GM23338 (cell line): ENCODE results near the gene BMAL1.

Source experiments
- POLR2AphosphoS5 ChIP-seq: IDR thresholded peaks from 2 replicates; pipeline ENCODE4 v1.6.1; 2016; ENCODE audit warnings: antibody characterized with exemption, low read depth
- TF ChIP-seq, protein P1 (sequence below), 2 experiments: fragments of 200-600 bp in 1 of 2; sonication (generic) in 1 of 2; conservative IDR thresholded peaks; 2 replicates each; pipeline versions ENCODE4 v1.5.1 to v1.6.1; 2016 to 2017; ENCODE audit warnings: antibody characterized with exemption in 2 of 2, low read depth in 2 of 2, mild to moderate bottlenecking in 2 of 2, moderate library complexity in 1 of 2

DNA sequence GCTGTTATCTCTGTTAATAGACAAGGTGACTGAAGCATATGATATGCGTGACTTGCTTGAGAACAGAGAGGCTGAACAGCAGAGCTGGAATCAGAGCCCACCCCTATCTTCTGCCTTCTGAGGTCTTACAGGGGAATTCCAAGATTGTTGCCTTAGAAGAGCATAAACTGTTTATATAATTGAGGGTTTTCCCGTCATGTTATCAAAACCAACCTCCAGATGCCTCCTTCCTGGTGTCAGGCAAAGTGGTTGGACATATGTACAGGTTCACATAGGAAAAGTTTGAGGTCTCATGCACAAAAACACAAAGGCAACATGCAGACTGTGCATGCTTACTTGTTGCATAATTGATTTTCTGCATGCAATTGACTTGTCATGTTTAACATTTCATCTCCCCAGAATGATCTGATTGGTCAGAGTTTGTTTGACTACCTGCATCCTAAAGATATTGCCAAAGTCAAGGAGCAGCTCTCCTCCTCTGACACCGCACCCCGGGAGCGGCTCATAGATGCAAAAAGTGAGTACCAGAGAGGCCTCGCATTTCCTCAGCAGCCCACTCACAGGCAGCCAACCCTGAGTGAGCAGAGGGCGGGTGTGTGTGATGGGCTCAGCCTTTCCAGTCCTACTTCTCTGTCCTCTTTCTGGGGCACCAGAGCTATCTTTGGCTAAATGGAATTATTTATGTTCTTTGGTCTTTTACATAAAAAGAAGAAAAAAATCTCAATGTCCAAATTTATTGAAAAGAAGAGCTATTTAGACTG is 88.9 kb downstream of the BMAL1 start:
- TF ChIP-seq, protein P1, sequence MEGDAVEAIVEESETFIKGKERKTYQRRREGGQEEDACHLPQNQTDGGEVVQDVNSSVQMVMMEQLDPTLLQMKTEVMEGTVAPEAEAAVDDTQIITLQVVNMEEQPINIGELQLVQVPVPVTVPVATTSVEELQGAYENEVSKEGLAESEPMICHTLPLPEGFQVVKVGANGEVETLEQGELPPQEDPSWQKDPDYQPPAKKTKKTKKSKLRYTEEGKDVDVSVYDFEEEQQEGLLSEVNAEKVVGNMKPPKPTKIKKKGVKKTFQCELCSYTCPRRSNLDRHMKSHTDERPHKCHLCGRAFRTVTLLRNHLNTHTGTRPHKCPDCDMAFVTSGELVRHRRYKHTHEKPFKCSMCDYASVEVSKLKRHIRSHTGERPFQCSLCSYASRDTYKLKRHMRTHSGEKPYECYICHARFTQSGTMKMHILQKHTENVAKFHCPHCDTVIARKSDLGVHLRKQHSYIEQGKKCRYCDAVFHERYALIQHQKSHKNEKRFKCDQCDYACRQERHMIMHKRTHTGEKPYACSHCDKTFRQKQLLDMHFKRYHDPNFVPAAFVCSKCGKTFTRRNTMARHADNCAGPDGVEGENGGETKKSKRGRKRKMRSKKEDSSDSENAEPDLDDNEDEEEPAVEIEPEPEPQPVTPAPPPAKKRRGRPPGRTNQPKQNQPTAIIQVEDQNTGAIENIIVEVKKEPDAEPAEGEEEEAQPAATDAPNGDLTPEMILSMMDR (conservative IDR thresholded peaks at IDR 0.05; ENCODE audit: low read depth in 2 of 2), result no peak
- TF ChIP-seq POLR2AphosphoS5, result no peak
